MM.1S (cell line): Measurements from ENCODE around the gene PRKAG2.

Experiments used
- CTCF ChIP-seq: fragments of 300-600 bp; sonication (generic); IDR thresholded peaks from 2 replicates; pipeline ENCODE4 v1.5.1; 2016; ENCODE audit warnings: antibody characterized with exemption, low read length, mixed read lengths
- EZH2 ChIP-seq: fragments of 300-600 bp; sonication (generic); optimal IDR thresholded peaks from 2 replicates; pipeline ENCODE3; 2017; ENCODE audit warnings: low read depth, mild to moderate bottlenecking, antibody characterized with exemption, low read length, mixed read lengths
- EZH2phosphoT487 ChIP-seq: fragments of 300-600 bp; sonication (generic); IDR thresholded peaks from 2 replicates; pipeline ENCODE4 v1.6.1; 2018; ENCODE audit warnings: antibody characterized with exemption, low read length

- no peak for TF ChIP-seq CTCF
- no peak for TF ChIP-seq EZH2
- TF ChIP-seq EZH2phosphoT487: no peak
These were observed 8.4 kb downstream of the PRKAG2 start for GRCh38 chr7:151868396-151869108.
